Keratinocyte (primary cell): ENCODE results near the gene HKDC1.

Experiments
- EZH2 ChIP-seq: IDR thresholded peaks from one replicate; pipeline ENCODE4 v1.6.1; 2012; ENCODE audit warnings: inconsistent platforms, mild to moderate bottlenecking, low read length, moderate library complexity
- TF ChIP-seq, protein P1 (sequence below), 3 experiments: IDR thresholded peaks in 1 of 3; conservative IDR thresholded peaks in 1 of 3; optimal IDR thresholded peaks in 1 of 3; 2 replicates in 2 of 3; 3 replicates in 1 of 3; pipeline versions ENCODE3 to v1.5.1; 2011; ENCODE audit warnings: low read length in 3 of 3, mild to moderate bottlenecking in 3 of 3, moderate library complexity in 2 of 3, control low read depth in 1 of 3, inconsistent platforms in 1 of 3; ENCODE audit not compliant: insufficient read depth in 2 of 3; ENCODE audit errors: extremely low read depth in 1 of 3

DNA sequence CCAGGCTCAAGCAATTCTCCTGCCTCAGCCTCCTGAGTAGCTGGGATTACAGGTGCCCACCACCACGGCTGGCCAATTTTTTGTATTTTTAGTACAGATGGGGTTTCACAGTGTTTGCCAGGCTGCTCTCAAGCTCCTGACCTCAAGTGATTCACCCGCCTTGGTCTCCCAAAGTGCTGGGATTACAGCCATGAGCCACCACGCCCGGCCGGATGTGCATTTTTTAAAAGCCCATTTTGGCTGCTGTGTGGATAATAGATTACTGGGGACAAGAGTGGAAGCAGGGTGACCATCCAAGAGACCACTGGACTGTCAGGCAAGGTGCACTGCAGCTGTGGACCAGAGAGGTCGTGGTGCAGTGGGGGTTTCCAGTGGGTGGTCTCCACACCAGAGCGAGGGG lies 21.4 kb downstream of the HKDC1 start:
- TF ChIP-seq, protein P1, sequence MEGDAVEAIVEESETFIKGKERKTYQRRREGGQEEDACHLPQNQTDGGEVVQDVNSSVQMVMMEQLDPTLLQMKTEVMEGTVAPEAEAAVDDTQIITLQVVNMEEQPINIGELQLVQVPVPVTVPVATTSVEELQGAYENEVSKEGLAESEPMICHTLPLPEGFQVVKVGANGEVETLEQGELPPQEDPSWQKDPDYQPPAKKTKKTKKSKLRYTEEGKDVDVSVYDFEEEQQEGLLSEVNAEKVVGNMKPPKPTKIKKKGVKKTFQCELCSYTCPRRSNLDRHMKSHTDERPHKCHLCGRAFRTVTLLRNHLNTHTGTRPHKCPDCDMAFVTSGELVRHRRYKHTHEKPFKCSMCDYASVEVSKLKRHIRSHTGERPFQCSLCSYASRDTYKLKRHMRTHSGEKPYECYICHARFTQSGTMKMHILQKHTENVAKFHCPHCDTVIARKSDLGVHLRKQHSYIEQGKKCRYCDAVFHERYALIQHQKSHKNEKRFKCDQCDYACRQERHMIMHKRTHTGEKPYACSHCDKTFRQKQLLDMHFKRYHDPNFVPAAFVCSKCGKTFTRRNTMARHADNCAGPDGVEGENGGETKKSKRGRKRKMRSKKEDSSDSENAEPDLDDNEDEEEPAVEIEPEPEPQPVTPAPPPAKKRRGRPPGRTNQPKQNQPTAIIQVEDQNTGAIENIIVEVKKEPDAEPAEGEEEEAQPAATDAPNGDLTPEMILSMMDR (optimal IDR thresholded peaks at IDR 0.05 in 1 of 3, IDR thresholded peaks at IDR 0.05 in 1 of 3, conservative IDR thresholded peaks at IDR 0.05 in 1 of 3; ENCODE audit: extremely low read depth in 1 of 3, insufficient read depth in 2 of 3, low read length in 3 of 3), result no peak
- TF ChIP-seq EZH2, result no peak
